Memory B cell (primary cell): ENCODE data around the gene TM9SF3.

Source experiments
- ATAC-seq: fragments of 150-1000 bp; cut with Tn5 transposase; 2 replicates; pipeline ENCODE4 v1.10.0; 2021; ENCODE audit warnings: low read depth, mild to moderate bottlenecking, moderate library complexity
- DNase-seq, 2 donors: peaks; one replicate each; pipeline ENCODE4 v3.0.0; 2022; ENCODE audit warnings: low spot score in 2 of 2
- H3K27ac Mint-ChIP-seq: one replicate; pipeline ENCODE4 v1.8.0; 2022; ENCODE audit warnings: mild to moderate bottlenecking, moderate library complexity, mixed read lengths
- H3K27me3 Mint-ChIP-seq: one replicate; pipeline ENCODE4 v1.8.0; 2022; ENCODE audit warnings: mixed read lengths
- H3K36me3 Mint-ChIP-seq: one replicate; pipeline ENCODE4 v1.8.0; 2022; ENCODE audit warnings: mild to moderate bottlenecking, mixed read lengths
- H3K4me1 Mint-ChIP-seq: one replicate; pipeline ENCODE4 v1.8.0; 2022; ENCODE audit warnings: mixed read lengths
- H3K4me3 Mint-ChIP-seq: one replicate; pipeline ENCODE4 v1.8.0; 2022; ENCODE audit warnings: mild to moderate bottlenecking, moderate library complexity, mixed read lengths
- H3K9me3 Mint-ChIP-seq: one replicate; pipeline ENCODE4 v1.8.0; 2022; ENCODE audit warnings: mixed read lengths

TM9SF3 gene

DNA sequence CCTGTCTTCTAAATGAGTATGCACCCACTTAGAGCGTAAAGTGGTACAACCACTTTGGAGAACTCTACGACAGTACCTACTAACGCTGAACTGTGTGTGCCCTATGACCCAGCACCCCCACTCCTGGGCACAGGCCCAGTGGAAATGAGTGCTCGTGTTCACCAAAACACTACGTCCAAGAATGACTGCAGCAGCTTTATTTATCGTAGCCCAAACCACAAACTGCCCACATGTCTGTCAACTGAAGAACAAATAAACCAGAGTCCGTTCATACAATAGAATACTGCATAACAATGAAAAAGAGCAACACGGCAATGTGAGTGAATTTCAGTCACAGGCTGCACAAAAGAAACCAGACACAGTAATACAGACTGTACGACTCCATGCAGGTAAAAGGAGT, 108.5 kb downstream of the TM9SF3 start:
- no peaks in the 10 kb centered on the region for H3K36me3 Mint-ChIP-seq
- ATAC-seq: no peak
- no peak overlapping the region for H3K4me3 Mint-ChIP-seq

DNA sequence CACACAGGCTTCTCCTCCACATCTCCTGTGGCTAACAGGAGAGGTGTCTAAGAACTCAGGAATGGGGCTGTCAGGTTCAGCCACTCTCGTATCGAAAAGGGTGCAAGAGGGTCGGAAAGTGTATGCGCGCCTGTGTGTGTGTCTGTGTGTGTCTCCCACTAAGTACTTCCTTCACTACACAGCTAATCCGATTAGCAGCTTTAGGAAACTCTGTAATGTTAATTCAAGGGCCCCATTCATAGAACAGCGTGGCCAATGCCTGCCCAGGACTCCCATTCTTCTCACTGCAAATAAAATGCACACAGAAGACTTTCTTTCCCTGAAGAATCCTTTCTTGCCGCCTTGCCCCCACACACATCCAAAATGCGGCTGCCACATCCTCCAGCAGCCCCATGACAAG, 112.9 kb downstream of the TM9SF3 start:
- no peak overlapping the region for H3K4me3 Mint-ChIP-seq
- H3K27me3 Mint-ChIP-seq: peaks cover 13% of the 10 kb centered on the region
- H3K4me1 Mint-ChIP-seq: no peaks in the 10 kb centered on the region
- DNase-seq (no peak), ATAC-seq (no peak)
- no peak overlapping the region for H3K27ac Mint-ChIP-seq
- H3K36me3 Mint-ChIP-seq: no peaks in the 10 kb centered on the region
- no peaks in the 10 kb centered on the region for H3K9me3 Mint-ChIP-seq

More for the DNA sequence above, 108.5 kb downstream of the TM9SF3 start:
- no peaks in the 10 kb centered on the region for H3K9me3 Mint-ChIP-seq
- no peak for DNase-seq
- no peaks in the 10 kb centered on the region for H3K4me1 Mint-ChIP-seq
- H3K27ac Mint-ChIP-seq: no peak overlapping the region
- peaks cover 10% of the 10 kb centered on the region for H3K27me3 Mint-ChIP-seq

DNA sequence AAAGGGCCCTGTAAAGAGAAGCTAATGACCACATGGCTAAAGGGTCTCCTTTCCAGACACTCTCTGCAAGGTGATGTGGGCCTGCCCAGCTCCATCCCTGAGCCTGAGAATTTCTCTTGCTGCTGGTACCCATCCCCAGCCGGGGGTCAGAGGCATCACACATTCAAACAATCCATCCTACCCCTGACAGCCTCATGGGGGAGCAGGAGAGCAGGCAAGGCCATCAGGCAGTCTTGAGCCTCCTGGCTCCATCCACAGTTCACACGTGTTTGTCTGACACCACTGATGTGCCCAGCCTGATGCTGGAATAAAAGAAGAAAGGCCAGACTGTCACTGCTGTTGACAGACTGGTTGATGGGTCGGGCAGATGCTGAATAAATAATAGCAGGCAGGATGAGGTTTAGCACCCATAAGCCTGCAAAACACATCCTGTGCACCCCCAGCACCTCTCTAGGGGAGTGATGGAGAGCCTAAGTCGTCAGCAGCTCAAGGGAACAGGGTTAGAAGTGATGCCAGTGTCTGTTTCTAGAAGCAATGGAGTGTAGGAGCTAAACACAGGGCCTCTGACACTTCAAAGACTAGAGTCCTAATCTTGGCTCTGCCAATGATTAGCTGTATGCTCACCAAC, 116.6 kb downstream of the TM9SF3 start:
- no peaks in the 10 kb centered on the region for H3K9me3 Mint-ChIP-seq
- ATAC-seq: peak; percentile 47
- no peak overlapping the region for H3K4me3 Mint-ChIP-seq
- no peak for DNase-seq
- peaks cover 12% of the 10 kb centered on the region for H3K27me3 Mint-ChIP-seq
- no peaks in the 10 kb centered on the region for H3K36me3 Mint-ChIP-seq
- H3K27ac Mint-ChIP-seq: no peak overlapping the region
- H3K4me1 Mint-ChIP-seq: no peaks in the 10 kb centered on the region

DNA sequence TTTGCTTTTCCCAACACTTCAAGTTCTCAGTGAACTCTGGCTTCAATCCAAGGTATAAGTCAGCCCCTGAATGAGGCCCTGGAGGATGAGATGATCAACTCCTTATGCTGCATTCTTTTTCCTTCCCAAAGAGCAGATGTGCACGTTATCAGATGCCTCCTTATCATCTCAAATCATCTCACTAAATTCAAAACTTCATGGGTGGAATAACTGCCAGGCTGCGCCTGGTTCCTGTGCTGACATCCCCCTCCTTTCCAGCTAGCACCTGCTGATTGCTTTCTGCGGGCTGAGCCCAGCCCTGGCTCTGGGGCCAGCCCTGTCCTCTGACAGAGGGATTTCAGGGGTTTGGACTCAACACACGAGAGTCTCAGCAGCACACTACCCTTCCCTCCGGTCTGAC, 118.0 kb downstream of the TM9SF3 start:
- no peak overlapping the region for H3K27ac Mint-ChIP-seq
- H3K4me1 Mint-ChIP-seq: no peaks in the 10 kb centered on the region
- no peak for ATAC-seq
- peaks cover 11% of the 10 kb centered on the region for H3K27me3 Mint-ChIP-seq
- no peaks in the 10 kb centered on the region for H3K36me3 Mint-ChIP-seq
- no peak for DNase-seq
- H3K4me3 Mint-ChIP-seq: no peak overlapping the region
- no peaks in the 10 kb centered on the region for H3K9me3 Mint-ChIP-seq
